HAP-1 (cell line): Measurements from ENCODE around the gene CCDC40.

ENCODE experiments used
- DNase-seq, 2 experiments: peaks; one replicate each; pipeline ENCODE4 v3.0.0-alpha.2; 2016 to 2020; ENCODE audit warnings: low spot score in 2 of 2
- H3K27me3 ChIP-seq: fragments of 250-450 bp; sonication (Bioruptor Pico); 2 replicates; pipeline ENCODE4 v1.5.1; 2020; ENCODE audit warnings: low read depth, mild to moderate bottlenecking, moderate library complexity
- H3K36me3 ChIP-seq: fragments of 250-450 bp; sonication (Bioruptor Pico); replicated peaks from 2 replicates; pipeline ENCODE4 v1.5.1; 2020; ENCODE audit warnings: mild to moderate bottlenecking
- H3K4me1 ChIP-seq: fragments of 250-450 bp; sonication (Bioruptor Pico); 2 replicates; pipeline ENCODE4 v1.5.1; 2020; ENCODE audit warnings: mild to moderate bottlenecking
- H3K4me3 ChIP-seq: fragments of 250-450 bp; sonication (Bioruptor Pico); 2 replicates; pipeline ENCODE4 v1.5.1; 2020; ENCODE audit warnings: mild to moderate bottlenecking, moderate library complexity
- H3K9me3 ChIP-seq: fragments of 250-450 bp; sonication (Bioruptor Pico); 2 replicates; pipeline ENCODE4 v1.5.1; 2020; ENCODE audit warnings: mild to moderate bottlenecking, moderate library complexity
- in situ Hi-C: fragments of 300-500 bp; cut with MboI; formaldehyde crosslinking; loops from 3 replicates; pipeline ENCODE4 v1.14.3; 2020; ENCODE audit warnings: low sequenced_read_pairs, inconsistent platforms, mixed read lengths

Gene CCDC40

GRCh38 chr17:80006339-80006720 lies 30.1 kb upstream of the CCDC40 start:
- no peaks in the 10 kb centered on the region for H3K27me3 ChIP-seq
- peaks cover 7% of the 10 kb centered on the region for H3K4me1 ChIP-seq
- H3K36me3 ChIP-seq = no peaks in the 10 kb centered on the region; the same call in 1 of the 2 replicates
- no peaks in the 10 kb centered on the region for H3K9me3 ChIP-seq
- DNase-seq = no peak
- H3K4me3 ChIP-seq = no peak overlapping the region; the same call in 1 of the 2 replicates
- in situ Hi-C loops = no loop called here

DNA sequence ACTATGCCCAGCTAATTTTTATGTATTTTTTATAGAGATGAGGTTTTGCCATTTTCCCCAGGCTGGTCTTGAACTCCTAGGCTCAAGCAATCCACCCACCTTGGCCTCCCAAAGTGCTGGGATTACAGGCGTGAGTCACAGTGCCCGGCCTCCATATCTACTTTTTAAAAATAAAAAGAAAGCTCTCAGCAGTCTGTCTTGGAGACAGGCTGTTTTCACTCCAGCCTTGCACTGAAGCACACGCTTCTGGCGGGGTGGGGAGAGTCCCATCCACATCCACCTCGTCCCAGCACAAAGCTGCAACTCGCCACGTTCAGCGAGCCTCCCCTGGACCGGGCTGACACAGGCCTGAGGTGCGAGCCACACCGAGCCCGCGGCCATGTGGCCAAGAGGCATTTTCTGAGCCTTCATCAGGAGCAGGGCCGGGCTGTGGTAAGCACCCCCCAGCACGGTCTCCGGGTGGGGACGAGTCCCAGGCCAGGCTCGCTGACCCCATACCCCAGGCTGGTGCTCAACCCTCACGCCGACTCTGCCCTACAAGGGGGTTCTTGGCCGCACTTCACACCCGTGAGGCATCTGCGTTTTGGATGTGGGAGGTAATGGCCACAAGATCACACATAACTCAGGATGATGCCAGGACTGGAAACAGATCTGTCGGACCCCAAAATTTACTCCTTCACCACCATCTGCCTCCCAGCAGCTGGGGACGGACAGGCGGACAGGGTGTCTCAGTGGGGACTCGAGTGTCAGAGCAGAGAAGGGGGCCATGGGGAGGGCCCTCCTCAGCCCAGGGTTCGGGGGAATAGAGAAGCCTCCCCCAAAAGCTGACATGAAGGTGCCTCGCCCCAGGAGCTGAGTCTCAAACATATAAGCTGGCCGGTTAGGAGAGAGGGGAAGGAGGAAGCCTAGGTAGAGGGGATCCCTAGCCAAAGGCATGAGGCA lies 29.4 kb upstream of the CCDC40 start:
- Histone ChIP-seq H3K4me1 (peaks cover 7% of the 10 kb centered on the region), H3K9me3 (no peaks in the 10 kb centered on the region), H3K4me3 (no peak overlapping the region), H3K36me3 (no peaks in the 10 kb centered on the region; the same call in 1 of the 2 replicates), H3K27me3 (no peaks in the 10 kb centered on the region)
- no peak for DNase-seq
- in situ Hi-C loops = no loop called here

- no peaks in the 10 kb centered on the region; the same call in none of the 2 replicates for H3K36me3 ChIP-seq
- H3K9me3 ChIP-seq = no peaks in the 10 kb centered on the region
- in situ Hi-C loops = no loop called here
- DNase-seq = no peak
- H3K27me3 ChIP-seq = no peaks in the 10 kb centered on the region
- no peak overlapping the region for H3K4me3 ChIP-seq
- peaks cover 7% of the 10 kb centered on the region for H3K4me1 ChIP-seq
Observed at GRCh38 chr17:80007939-80008338, 28.5 kb upstream of the CCDC40 start.

DNA sequence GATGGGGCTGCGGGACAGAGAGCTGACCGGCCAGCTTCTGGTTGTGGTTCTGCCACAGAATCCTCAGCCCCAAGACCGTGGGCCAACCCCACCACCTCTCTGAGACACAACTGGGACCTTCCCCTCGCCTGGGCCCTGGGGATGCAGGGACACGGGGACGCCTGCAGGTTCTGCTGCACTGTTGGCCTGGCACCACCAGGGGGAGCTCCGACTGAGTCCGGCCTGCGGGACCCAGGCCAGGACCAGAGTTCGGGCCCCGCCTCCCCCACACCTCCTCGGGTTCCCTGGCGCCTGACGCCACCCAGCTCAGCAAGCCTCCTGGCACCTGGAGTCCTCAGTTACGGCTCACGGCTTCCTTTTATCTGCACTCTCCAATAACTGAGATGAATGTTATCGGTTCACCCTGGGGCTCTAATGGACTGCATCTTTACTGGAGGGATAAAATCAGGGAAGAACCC lies 28.0 kb upstream of the CCDC40 start:
- Histone ChIP-seq H3K9me3 (no peaks in the 10 kb centered on the region), H3K36me3 (no peaks in the 10 kb centered on the region; the same call in none of the 2 replicates), H3K4me1 (peaks cover 7% of the 10 kb centered on the region), H3K4me3 (no peak overlapping the region), H3K27me3 (no peaks in the 10 kb centered on the region)
- DNase-seq = peak; percentile 47 to 90
- in situ Hi-C loops = no loop called here

GRCh38 chr17:80008848-80009247 lies 27.6 kb upstream of the CCDC40 start:
- no peak for DNase-seq
- Histone ChIP-seq H3K36me3 (no peaks in the 10 kb centered on the region; the same call in none of the 2 replicates), H3K9me3 (no peaks in the 10 kb centered on the region), H3K27me3 (no peaks in the 10 kb centered on the region), H3K4me3 (no peak overlapping the region), H3K4me1 (peaks cover 7% of the 10 kb centered on the region)
- in situ Hi-C loops = no loop called here

- Histone ChIP-seq H3K9me3 (no peaks in the 10 kb centered on the region), H3K4me1 (peaks cover 7% of the 10 kb centered on the region), H3K27me3 (no peaks in the 10 kb centered on the region), H3K4me3 (no peak overlapping the region), H3K36me3 (no peaks in the 10 kb centered on the region; the same call in none of the 2 replicates)
- DNase-seq = no peak
- in situ Hi-C loops = no loop called here
Observed at GRCh38 chr17:80009391-80010282, 26.8 kb upstream of the CCDC40 start.

DNA sequence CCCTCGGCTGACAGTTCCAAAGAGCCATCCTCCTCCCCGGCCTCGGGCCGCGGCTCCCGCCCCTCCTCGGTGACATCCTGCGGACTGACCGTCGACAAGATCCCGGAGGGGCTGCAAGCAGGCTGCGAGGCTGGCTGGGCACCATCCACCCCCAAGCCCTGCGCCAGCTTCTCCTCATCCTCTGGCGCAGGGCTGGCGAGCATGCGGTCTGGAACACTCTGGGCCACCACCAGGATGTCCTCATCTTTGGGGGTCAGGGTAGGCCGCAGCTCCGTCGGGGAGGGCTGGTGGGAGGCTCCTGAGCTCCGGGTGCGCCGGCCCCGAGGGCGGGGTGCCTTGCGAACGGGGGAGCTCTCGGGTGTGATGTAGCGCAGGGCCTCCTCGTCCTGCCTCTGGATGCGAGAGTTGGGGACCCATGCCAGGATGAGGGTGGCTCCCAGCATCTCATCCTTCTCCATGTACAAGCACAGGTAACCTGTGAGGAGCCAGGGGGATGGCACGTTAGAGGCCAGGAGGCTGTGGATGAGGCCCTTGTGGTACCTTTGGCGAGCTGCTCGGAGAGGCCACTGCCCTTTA lies 26.1 kb upstream of the CCDC40 start:
- in situ Hi-C loops = no loop called here
- Histone ChIP-seq H3K4me1 (peaks cover 7% of the 10 kb centered on the region), H3K4me3 (no peak overlapping the region), H3K27me3 (no peaks in the 10 kb centered on the region), H3K9me3 (no peaks in the 10 kb centered on the region), H3K36me3 (no peaks in the 10 kb centered on the region; the same call in none of the 2 replicates)
- DNase-seq = no peak

DNA sequence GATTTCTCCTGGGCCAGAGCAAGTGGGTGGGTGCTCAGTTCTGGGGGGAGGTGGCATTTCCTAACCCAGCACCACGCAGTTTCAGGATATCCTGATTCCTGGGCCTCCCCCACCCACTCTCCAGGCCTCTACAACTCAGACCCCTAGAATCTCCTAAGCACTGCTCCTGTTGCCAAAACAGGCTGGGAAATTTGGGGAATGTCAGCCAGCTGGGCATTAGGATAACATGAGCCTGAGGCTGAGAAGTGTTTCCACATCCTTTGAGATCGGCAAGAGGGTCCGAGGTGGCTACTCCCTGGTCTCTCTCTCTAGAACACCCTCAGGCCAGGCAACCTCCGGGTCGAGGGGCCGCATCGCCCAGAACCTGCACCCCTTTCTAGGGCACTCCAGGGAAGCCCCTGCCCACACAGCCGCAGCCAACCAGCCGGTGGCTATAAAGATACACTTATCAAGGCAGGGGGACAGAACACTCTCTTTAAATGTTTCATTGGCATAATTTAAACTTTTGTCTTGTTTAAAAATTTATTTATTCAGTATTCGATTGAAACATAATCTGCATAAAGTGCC lies 24.4 kb upstream of the CCDC40 start:
- Histone ChIP-seq H3K9me3 (no peaks in the 10 kb centered on the region), H3K4me3 (no peak overlapping the region), H3K4me1 (peaks cover 2% of the 10 kb centered on the region; the same call in 1 of the 2 replicates), H3K36me3 (no peaks in the 10 kb centered on the region; the same call in none of the 2 replicates), H3K27me3 (no peaks in the 10 kb centered on the region)
- no peak for DNase-seq
- in situ Hi-C loops = no loop called here

DNA sequence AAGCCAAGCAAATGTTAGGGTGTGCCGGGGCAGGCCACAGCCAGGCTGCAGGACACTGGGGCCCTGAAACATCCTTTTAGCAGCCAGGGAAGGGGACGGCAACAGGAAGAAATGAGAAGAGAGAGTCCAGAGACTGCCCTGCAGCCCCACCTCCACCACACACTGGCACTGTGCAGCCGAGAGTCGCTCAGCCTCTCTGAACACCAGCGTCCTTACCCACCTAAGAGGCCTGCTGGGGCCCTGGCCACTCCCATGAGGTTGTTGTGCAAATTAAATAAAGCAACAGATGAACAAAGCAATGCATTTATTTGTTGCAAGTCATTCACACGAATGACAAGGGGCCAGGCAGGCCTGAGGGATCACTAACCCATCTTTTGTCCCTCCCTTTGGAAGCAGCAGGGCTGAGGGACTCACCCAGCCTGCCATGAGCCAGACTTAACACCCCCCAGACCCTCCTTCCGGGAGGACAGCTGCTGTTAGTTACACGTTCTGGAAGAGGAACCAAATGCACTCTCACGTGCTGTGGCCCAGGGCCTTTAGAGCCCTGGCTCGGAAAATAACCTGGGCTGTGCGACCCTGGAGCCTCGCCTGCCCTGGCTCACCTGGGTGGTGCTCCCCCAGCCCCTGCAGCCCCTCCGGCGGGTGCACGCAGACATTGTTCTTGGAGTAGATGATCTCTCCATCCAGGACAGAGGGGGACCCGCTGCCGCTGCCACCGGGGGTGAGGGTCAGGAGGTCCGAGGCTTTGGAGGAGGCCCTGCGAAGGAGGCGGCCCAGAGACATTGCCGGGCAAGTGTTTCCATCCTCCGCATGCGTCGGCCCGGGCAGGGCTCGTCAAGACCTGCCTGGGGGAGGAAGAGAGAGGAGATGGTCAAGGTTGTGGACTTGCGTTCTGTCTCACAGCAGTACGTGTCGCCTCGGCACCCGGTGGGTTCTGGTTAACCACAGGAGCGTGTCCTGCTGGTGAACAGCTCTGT lies 23.4 kb upstream of the CCDC40 start:
- Histone ChIP-seq H3K4me3 (no peak overlapping the region), H3K36me3 (no peaks in the 10 kb centered on the region; the same call in 1 of the 2 replicates), H3K27me3 (no peaks in the 10 kb centered on the region), H3K9me3 (no peaks in the 10 kb centered on the region), H3K4me1 (peaks cover 2% of the 10 kb centered on the region; the same call in 1 of the 2 replicates)
- in situ Hi-C loops = no loop called here
- DNase-seq = peak in 1 of 2 experiments; percentile 40

DNA sequence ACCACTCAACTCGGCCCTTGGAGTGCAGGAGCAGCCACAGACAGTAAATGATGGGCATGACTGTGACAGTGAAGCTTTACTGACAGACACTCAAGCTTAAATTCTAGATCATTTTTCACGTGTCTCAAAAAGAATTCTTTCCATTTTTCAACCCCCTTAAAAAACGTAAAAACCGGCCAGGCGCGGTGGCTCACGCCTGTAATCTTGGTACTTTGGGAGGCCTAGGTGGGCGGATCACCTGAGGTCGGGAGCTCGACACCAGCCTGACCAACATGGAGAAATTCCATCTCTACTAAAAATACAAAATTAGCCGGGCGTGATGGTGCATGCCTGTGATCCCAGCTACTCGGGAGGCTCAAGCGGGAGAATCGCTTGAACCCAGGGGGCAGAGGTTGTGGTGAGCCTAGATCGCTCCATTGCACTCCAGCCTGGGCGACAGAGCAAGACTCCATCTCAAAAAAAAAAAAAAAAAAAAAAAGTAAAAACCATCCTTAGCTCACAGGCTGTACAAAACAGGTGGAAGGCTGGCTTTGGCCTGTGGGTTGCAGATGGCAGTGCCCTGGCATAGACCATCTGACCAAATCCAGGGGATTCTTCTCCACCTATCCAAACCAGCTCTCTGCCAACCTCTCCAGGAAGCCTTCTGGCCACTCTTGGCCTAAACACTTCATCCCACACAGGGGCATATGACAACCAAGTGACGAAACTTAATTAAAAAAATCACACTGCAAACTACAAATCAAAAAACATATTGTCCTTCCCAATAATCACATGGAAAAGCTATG lies 19.0 kb upstream of the CCDC40 start:
- in situ Hi-C loops = no loop called here
- no peaks in the 10 kb centered on the region for H3K27me3 ChIP-seq
- no peaks in the 10 kb centered on the region; the same call in 1 of the 2 replicates for H3K36me3 ChIP-seq
- H3K4me1 ChIP-seq = no peaks in the 10 kb centered on the region
- no peak overlapping the region for H3K4me3 ChIP-seq
- no peak for DNase-seq
- H3K9me3 ChIP-seq = no peaks in the 10 kb centered on the region

GRCh38 chr17:80018917-80019651 lies 17.4 kb upstream of the CCDC40 start:
- in situ Hi-C loops = no loop called here
- Histone ChIP-seq H3K4me3 (no peak overlapping the region), H3K36me3 (no peaks in the 10 kb centered on the region), H3K4me1 (no peaks in the 10 kb centered on the region), H3K27me3 (no peaks in the 10 kb centered on the region), H3K9me3 (no peaks in the 10 kb centered on the region)
- no peak for DNase-seq
